ENCODE results near the gene MTFR1L. TPM values are rescaled to one million over a fixed set of nuclear protein-coding genes. Genes with fewer than 3 reads are reported as not detected.
A peak's percentile ranks its signal among the peaks of the same experiment; 100 is the strongest.

Gene MTFR1L
- total RNA-seq, 1 experiment from 2014 or later, result 26.2 TPM

DNA sequence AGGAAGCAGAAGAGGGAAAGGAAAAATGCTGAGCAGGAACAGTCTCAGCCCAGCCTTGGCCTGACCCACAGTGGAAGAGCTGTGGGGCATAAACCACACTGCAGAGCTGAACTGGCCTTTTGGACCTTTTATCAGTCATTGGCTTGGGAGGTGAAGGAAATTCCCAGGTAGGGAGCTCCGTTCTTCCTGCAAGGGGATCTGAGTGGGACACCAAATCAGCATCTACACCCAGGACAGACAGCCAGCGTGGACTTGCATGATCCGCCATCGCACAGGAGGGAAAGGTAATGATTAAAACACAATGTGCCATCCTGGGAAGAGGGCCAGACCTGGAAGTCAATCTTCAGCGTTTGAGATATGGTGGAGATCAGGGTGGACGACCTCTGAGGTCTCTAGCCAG, 1.2 kb upstream of the MTFR1L start:
- Mint-ChIP-seq H3K9me3 (ENCODE audit: unreplicated experiment) (no peaks in the 10 kb centered on the region), H3K4me1 (ENCODE audit: low read depth, unreplicated experiment) (peaks cover 26% of the 10 kb centered on the region), H3K4me3 (ENCODE audit: unreplicated experiment) (peak overlapping the region; percentile 77), H3K27me3 (ENCODE audit: insufficient read depth, unreplicated experiment) (no peaks in the 10 kb centered on the region), H3K27ac (ENCODE audit: unreplicated experiment) (peak overlapping the region; percentile 97), H3K36me3 (ENCODE audit: insufficient read depth, unreplicated experiment) (peaks cover 29% of the 10 kb centered on the region)
- Histone ChIP-seq H3K9me3 (no peaks in the 10 kb centered on the region), H3K36me3 (ENCODE audit: control insufficient read depth, insufficient read depth, low read length) (no peaks in the 10 kb centered on the region), H3K27me3 (replicated peaks; ENCODE audit: control insufficient read depth, insufficient read depth, low read length) (no peaks in the 10 kb centered on the region), H3K4me3 (ENCODE audit: low read depth, low read length) (peak overlapping the region; percentile 66), H3K4me1 (peaks cover 15% of the 10 kb centered on the region)
- ChIA-PET CTCF (interaction anchor here (0.6 to 1.0 kb wide), 3 partner anchors 8 to 210 kb away, joined by 3 to 4 read pairs (median 3); no protein-coding TSS in a partner anchor), POLR2A (no interaction called here)
- BruUV-seq (replicated peaks), result no TSS peak
- intact Hi-C loops (cut with micrococcal nuclease; ENCODE audit: unreplicated experiment), result loop anchor here (2.0 kb wide), 1 partner anchor 70 kb away; no protein-coding TSS in a partner anchor
- DNase-seq, result no peak
- TF ChIP-seq, protein P1, sequence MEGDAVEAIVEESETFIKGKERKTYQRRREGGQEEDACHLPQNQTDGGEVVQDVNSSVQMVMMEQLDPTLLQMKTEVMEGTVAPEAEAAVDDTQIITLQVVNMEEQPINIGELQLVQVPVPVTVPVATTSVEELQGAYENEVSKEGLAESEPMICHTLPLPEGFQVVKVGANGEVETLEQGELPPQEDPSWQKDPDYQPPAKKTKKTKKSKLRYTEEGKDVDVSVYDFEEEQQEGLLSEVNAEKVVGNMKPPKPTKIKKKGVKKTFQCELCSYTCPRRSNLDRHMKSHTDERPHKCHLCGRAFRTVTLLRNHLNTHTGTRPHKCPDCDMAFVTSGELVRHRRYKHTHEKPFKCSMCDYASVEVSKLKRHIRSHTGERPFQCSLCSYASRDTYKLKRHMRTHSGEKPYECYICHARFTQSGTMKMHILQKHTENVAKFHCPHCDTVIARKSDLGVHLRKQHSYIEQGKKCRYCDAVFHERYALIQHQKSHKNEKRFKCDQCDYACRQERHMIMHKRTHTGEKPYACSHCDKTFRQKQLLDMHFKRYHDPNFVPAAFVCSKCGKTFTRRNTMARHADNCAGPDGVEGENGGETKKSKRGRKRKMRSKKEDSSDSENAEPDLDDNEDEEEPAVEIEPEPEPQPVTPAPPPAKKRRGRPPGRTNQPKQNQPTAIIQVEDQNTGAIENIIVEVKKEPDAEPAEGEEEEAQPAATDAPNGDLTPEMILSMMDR (IDR thresholded peaks at IDR 0.05; ENCODE audit: insufficient read depth in 1 of 2, low read depth in 1 of 2, low read length in 1 of 2, severe bottlenecking in 1 of 2, unreplicated experiment in 1 of 2), result no peak

DNA sequence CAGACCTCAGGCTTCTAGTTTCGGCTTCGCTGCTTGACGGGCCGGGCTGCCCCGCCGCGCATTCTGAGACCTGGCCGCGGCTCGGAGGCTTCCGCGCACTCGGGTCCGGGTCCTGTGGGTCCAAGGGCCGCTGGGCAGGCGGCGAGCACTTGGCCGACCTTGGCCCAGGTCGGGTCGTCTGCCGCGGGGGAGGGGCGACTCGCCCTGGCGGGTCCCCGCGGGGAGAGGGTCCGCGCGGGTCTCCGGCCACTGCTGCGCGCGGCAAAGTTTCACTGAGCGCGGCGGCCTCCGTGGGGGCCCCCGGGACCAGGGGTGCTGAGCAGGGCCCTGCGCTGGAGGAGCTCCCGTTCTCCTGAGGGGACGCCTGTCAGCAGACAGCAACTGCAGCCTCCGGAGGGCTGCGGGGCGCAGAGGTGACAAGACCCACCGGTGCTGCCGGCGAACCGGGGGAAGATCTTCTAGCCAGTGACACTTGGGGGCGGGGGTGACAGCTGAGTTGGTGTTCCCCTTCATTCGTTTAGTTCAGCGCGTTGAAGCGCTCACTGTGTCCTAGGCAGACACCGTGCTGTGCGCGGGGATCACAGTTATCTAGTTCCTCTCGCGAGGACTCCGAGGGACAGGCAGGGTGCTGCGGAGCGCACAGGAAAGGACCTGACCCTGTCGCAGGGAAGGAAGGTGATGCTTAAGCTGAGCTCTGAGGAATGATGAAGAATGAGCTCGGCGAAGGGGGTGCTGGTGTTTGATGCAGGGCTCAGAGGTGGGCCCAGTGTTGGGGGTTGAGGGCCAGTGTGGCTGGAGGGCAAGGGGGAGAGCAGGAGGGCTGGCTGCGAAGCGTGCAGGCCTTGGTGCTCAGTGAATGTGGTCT, 725 bp downstream of the MTFR1L start:
- H3K4me3 Mint-ChIP-seq (ENCODE audit: unreplicated experiment), result peak overlapping the region; percentile 77
- DNase-seq, result peak; percentile 60 to 71
- peak overlapping the region; percentile 97 for H3K27ac Mint-ChIP-seq (ENCODE audit: unreplicated experiment)
- Histone ChIP-seq H3K4me3 (ENCODE audit: low read depth, low read length) (peak overlapping the region; percentile 66), H3K4me1 (peaks cover 15% of the 10 kb centered on the region), H3K36me3 (ENCODE audit: control insufficient read depth, insufficient read depth, low read length) (no peaks in the 10 kb centered on the region), H3K27me3 (replicated peaks; ENCODE audit: control insufficient read depth, insufficient read depth, low read length) (no peaks in the 10 kb centered on the region), H3K9me3 (no peaks in the 10 kb centered on the region)
- intact Hi-C loops (cut with micrococcal nuclease; ENCODE audit: unreplicated experiment), result loop anchor here (5.0 kb wide), 1 partner anchor 177 kb away; the partner anchor contains the start of gene PAFAH2
- no peaks in the 10 kb centered on the region for H3K27me3 Mint-ChIP-seq (ENCODE audit: insufficient read depth, unreplicated experiment)
- H3K4me1 Mint-ChIP-seq (ENCODE audit: low read depth, unreplicated experiment), result peaks cover 26% of the 10 kb centered on the region
- TF ChIP-seq, protein P1 (IDR thresholded peaks at IDR 0.05; ENCODE audit: insufficient read depth in 1 of 2, low read depth in 1 of 2, low read length in 1 of 2, severe bottlenecking in 1 of 2, unreplicated experiment in 1 of 2), result no peak
- peaks cover 21% of the 10 kb centered on the region for H3K36me3 Mint-ChIP-seq (ENCODE audit: insufficient read depth, unreplicated experiment)
- no peaks in the 10 kb centered on the region for H3K9me3 Mint-ChIP-seq (ENCODE audit: unreplicated experiment)
- ChIA-PET POLR2A (interaction anchor here (0.8 to 1.6 kb wide), 4 partner anchors 19 to 212 kb away, joined by 3 to 10 read pairs (median 5); partner anchors contain the start of gene PAFAH2), CTCF (interaction anchor here (0.6 to 1.4 kb wide), 6 partner anchors 17 to 413 kb away, joined by 3 to 7 read pairs (median 4); partner anchors contain the start of genes CEP85, PAFAH2 and PAQR7)
- no TSS peak for BruUV-seq (replicated peaks)

DNA sequence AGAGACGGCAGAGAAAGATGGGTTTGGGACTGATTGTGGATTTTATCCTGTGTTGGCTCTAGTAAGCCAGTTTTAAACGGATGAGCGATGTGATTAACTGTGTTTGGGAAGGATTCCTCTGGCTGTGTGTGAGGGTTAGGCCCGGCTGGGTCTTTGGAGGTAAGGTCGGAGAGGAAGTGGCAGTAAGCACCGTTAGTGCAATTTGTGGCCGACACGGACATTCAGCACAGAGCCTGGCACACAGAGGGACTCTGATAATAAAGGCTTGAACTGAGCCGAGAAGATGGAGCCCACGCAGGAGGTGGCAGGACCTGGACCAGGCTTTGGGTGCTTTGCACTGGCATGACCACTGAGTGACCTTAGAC, 1.3 kb downstream of the MTFR1L start:
- Histone ChIP-seq H3K36me3 (ENCODE audit: control insufficient read depth, insufficient read depth, low read length) (no peaks in the 10 kb centered on the region), H3K4me1 (peaks cover 15% of the 10 kb centered on the region), H3K9me3 (no peaks in the 10 kb centered on the region), H3K27me3 (replicated peaks; ENCODE audit: control insufficient read depth, insufficient read depth, low read length) (no peaks in the 10 kb centered on the region), H3K4me3 (ENCODE audit: low read depth, low read length) (peak overlapping the region; percentile 66)
- CTCF ChIA-PET, result no interaction called here
- POLR2A ChIA-PET, result no interaction called here
- Mint-ChIP-seq H3K4me3 (ENCODE audit: unreplicated experiment) (peak overlapping the region; percentile 77), H3K4me1 (ENCODE audit: low read depth, unreplicated experiment) (peaks cover 26% of the 10 kb centered on the region), H3K36me3 (ENCODE audit: insufficient read depth, unreplicated experiment) (peaks cover 23% of the 10 kb centered on the region), H3K27me3 (ENCODE audit: insufficient read depth, unreplicated experiment) (no peaks in the 10 kb centered on the region), H3K27ac (ENCODE audit: unreplicated experiment) (peak overlapping the region; percentile 66), H3K9me3 (ENCODE audit: unreplicated experiment) (no peaks in the 10 kb centered on the region)
- DNase-seq, result no peak
- intact Hi-C loops (cut with micrococcal nuclease; ENCODE audit: unreplicated experiment), result loop anchor here (5.0 kb wide), 1 partner anchor 176 kb away; the partner anchor contains the start of gene PAFAH2
- TF ChIP-seq, protein P1 (IDR thresholded peaks at IDR 0.05; ENCODE audit: insufficient read depth in 1 of 2, low read depth in 1 of 2, low read length in 1 of 2, severe bottlenecking in 1 of 2, unreplicated experiment in 1 of 2), result no peak
- BruUV-seq (replicated peaks), result TSS peak; percentile 13

Data from Caco-2 (cell line).